ENCODE results near the gene NEK6.

DNA sequence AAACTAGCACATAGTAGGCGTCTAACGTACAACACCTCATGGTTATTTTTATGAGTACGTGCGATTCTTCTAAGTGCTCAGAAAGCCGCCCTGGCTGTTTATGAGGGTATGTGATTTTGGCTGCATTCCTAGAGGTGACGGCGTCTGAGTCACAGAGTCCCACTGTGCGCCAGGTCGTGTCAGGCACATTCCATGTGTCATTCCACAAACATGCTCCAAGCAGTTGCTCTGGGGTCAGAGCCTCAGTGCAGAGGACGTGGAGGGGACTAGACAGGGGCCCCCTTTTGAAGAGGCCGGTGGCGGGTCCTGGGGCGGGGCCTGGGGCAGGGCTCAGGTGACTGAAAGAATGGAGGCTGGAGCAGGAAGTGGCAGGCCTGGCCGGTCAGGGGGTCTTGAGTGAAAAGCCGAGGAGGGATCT lies 51.9 kb downstream of the NEK6 start:
- TF ChIP-seq, protein P1, sequence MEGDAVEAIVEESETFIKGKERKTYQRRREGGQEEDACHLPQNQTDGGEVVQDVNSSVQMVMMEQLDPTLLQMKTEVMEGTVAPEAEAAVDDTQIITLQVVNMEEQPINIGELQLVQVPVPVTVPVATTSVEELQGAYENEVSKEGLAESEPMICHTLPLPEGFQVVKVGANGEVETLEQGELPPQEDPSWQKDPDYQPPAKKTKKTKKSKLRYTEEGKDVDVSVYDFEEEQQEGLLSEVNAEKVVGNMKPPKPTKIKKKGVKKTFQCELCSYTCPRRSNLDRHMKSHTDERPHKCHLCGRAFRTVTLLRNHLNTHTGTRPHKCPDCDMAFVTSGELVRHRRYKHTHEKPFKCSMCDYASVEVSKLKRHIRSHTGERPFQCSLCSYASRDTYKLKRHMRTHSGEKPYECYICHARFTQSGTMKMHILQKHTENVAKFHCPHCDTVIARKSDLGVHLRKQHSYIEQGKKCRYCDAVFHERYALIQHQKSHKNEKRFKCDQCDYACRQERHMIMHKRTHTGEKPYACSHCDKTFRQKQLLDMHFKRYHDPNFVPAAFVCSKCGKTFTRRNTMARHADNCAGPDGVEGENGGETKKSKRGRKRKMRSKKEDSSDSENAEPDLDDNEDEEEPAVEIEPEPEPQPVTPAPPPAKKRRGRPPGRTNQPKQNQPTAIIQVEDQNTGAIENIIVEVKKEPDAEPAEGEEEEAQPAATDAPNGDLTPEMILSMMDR (IDR thresholded peaks at IDR 0.05; ENCODE audit: low read depth, low read length), result no peak
- TF ChIP-seq POLR2A (IDR thresholded peaks at IDR 0.05; ENCODE audit: extremely low read depth, insufficient read length) (no peak), MYC (IDR thresholded peaks at IDR 0.05; ENCODE audit: low read depth, low read length) (no peak)

Measured in NB4 (cell line).